Stimulated activated CD8-positive, alpha-beta memory T cell treated with anti-CD3 and anti-CD28 coated beads, Interleukin-15, amount 100 ng/mL, for 24 hours (primary cell): ENCODE measurements around the gene TNFRSF14.
"Not testable (repeated sequence)": the region's sequence is repeated elsewhere in the genome, so short reads cannot be mapped to it uniquely, and the experiment has no call there.

Experiments
- DNase-seq: peaks from one replicate; pipeline ENCODE4 v3.0.0-alpha.2; 2020; ENCODE audit warnings: low read depth

The TNFRSF14 gene

GRCh38 chr1:2568187-2568816 lies 12.1 kb downstream of the TNFRSF14 start:
- not testable (repeated sequence) for DNase-seq

GRCh38 chr1:2569060-2569459 lies 12.9 kb downstream of the TNFRSF14 start:
- DNase-seq, result no peak

GRCh38 chr1:2569703-2570102 lies 13.5 kb downstream of the TNFRSF14 start:
- DNase-seq, result not testable (repeated sequence)

- DNase-seq, result no peak
Measured at GRCh38 chr1:2570332-2570731, 14.2 kb downstream of the TNFRSF14 start.

GRCh38 chr1:2571348-2571747 lies 15.2 kb downstream of the TNFRSF14 start:
- DNase-seq, result no peak

GRCh38 chr1:2573250-2573920 lies 17.2 kb downstream of the TNFRSF14 start:
- no peak for DNase-seq

GRCh38 chr1:2574350-2574749 lies 18.2 kb downstream of the TNFRSF14 start:
- no peak for DNase-seq

GRCh38 chr1:2575801-2576663 lies 19.9 kb downstream of the TNFRSF14 start:
- no peak for DNase-seq

GRCh38 chr1:2577565-2578075 lies 21.4 kb downstream of the TNFRSF14 start:
- DNase-seq, result not testable (repeated sequence)

GRCh38 chr1:2578758-2579118 lies 22.6 kb downstream of the TNFRSF14 start:
- DNase-seq, result no peak

GRCh38 chr1:2580691-2581090 lies 24.5 kb downstream of the TNFRSF14 start:
- DNase-seq, result no peak

GRCh38 chr1:2582391-2582790 lies 26.2 kb downstream of the TNFRSF14 start:
- DNase-seq, result no peak

- DNase-seq, result no peak
Measured at GRCh38 chr1:2583331-2583791, 27.2 kb downstream of the TNFRSF14 start.

- no peak for DNase-seq
Measured at GRCh38 chr1:2583871-2584351, 27.7 kb downstream of the TNFRSF14 start.

GRCh38 chr1:2584686-2585317 lies 28.6 kb downstream of the TNFRSF14 start:
- DNase-seq, result no peak

- no peak for DNase-seq
Measured at GRCh38 chr1:2585318-2586092, 29.3 kb downstream of the TNFRSF14 start.

- DNase-seq, result peak; percentile 100
Measured at GRCh38 chr1:2586154-2587070, 30.2 kb downstream of the TNFRSF14 start, which contains the start of gene PRXL2B. TSS of gene PRXL2B (plus strand) at chr1:2586777. CDS start at chr1:2586886, 109 bp downstream.

GRCh38 chr1:2587071-2587859 lies 31.1 kb downstream of the TNFRSF14 start:
- DNase-seq, result no peak
